Right atrium auricular region (tissue), 2 donors: ENCODE measurements around the gene MEGF10. TPM values are rescaled to one million over a fixed set of nuclear protein-coding genes. Genes with fewer than 3 reads are reported as not detected.
"Not testable (repeated sequence)": the region's sequence is repeated elsewhere in the genome, so short reads cannot be mapped to it uniquely, and the experiment has no call there.

Experiments used
- DNase-seq: peaks from one replicate; pipeline ENCODE4 v3.0.0-alpha.2; 2019; ENCODE audit warnings: low spot score
- H3K27ac ChIP-seq, 2 donors: fragments of 200-600 bp; sonication (generic); 1 replicate in 1 of 2; 2 replicates in 1 of 2; pipeline ENCODE4 v1.5.1; 2016 to 2019
- H3K27me3 ChIP-seq, 2 donors: fragments of 200-600 bp; sonication (generic); one replicate each; pipeline versions ENCODE4 v1.5.1 to v1.6.0; 2017 to 2019
- H3K36me3 ChIP-seq: fragments of 200-600 bp; sonication (generic); one replicate; pipeline ENCODE4 v1.5.1; 2016
- H3K4me1 ChIP-seq, 2 donors: fragments of 200-600 bp; sonication (generic); one replicate each; pipeline versions ENCODE4 v1.5.1 to v1.6.0; 2017 to 2019
- H3K4me3 ChIP-seq, 2 donors: fragments of 200-600 bp; sonication (generic); 1 replicate in 1 of 2; 2 replicates in 1 of 2; pipeline ENCODE4 v1.5.1; 2017 to 2019; ENCODE audit warnings: mild to moderate bottlenecking in 1 of 2, moderate library complexity in 1 of 2
- H3K9me3 ChIP-seq, 2 donors: fragments of 200-600 bp; sonication (generic); one replicate each; pipeline ENCODE4 v1.5.1; 2019
- CTCF ChIP-seq, 2 donors: fragments of 200-600 bp; sonication (generic); IDR thresholded peaks; one replicate each; pipeline ENCODE4 v1.5.1; 2019; ENCODE audit warnings: antibody characterized with exemption in 2 of 2
- total RNA-seq, 2 donors: library from RNA; depleted of rRNA; stranded (reverse); fragments of >200 nt; gene quantifications; one replicate each; pipeline ENCODE4 v1.1.0, GENCODE V29; 2016

MEGF10 gene
- 1 to 10 TPM in 1 of 2 donors, under 1 TPM in 1; 0.71 to 3.0 TPM for total RNA-seq

DNA sequence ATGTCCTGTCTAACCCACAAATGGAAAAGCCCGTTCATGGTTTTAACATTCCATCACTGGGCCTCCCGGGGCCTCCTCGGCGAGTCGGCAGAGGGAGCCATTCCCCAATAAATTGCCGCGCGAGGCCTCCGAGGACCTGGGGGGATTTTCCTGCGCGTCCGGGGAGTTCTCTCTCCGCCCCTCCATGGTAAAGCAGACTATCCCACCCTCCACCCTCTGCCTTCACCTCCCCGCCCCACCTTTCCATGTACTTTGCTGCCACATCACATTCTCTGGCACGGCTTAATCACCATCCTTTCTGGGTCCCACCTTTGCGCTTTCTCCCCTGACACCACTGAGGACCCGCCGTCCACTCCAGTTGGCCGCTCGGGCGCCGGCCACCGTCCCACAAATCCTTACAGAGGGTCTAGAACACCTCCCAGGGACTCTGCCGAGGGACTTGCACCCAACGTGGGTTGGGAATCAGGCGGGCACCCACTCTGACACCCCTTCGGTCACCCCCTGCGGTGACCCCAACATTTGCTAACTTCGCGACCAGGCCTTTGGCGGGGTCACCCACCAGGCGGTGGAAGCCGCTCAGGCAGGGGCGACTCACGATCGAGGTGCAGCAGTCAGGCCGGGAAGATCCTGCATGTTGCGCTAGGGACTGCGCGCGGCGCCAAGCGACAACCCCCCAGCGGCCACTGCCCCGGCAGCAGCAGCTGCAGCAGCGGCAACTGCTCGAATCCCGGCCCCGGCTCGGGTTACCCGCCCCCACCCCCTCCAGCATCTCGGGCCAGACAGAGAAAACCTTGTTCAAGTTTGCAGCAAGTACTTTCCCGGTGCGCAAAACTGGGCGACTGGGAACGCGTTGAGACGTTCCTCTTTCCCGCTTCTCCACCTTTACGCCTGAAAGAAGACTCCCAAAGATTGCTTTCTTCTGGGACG is at the start of gene MEGF10:
Gene MEGF10 (plus strand): TSS at position 778 of the 927 bp plus-strand sequence. CDS start 40,513 bp downstream, outside the sequence.
- Histone ChIP-seq H3K27ac (no peak within 1 kb of the TSS), H3K4me1 (peaks cover 0 to 10% of the 10 kb centered on the region in 2 donors), H3K27me3 (no peaks in the 10 kb centered on the region), H3K4me3 (peak within 1 kb of the TSS; percentile 30 to 44), H3K9me3 (peaks cover 0 to 7% of the 10 kb centered on the region in 2 donors), H3K36me3 (no peaks in the 10 kb centered on the region)
- TF ChIP-seq CTCF (IDR thresholded peaks at IDR 0.05) = peak; percentile 32 to 78
- DNase-seq = no peak

GRCh38 chr5:127243011-127243410 is 47.6 kb upstream of the MEGF10 start:
- Histone ChIP-seq H3K4me3 (no peak overlapping the region), H3K4me1 (no peaks in the 10 kb centered on the region), H3K27ac (no peak overlapping the region), H3K27me3 (no peaks in the 10 kb centered on the region), H3K36me3 (no peaks in the 10 kb centered on the region), H3K9me3 (peaks cover 0 to 5% of the 10 kb centered on the region in 2 donors)
- no peak for DNase-seq
- no peak for TF ChIP-seq CTCF (IDR thresholded peaks at IDR 0.05)

DNA sequence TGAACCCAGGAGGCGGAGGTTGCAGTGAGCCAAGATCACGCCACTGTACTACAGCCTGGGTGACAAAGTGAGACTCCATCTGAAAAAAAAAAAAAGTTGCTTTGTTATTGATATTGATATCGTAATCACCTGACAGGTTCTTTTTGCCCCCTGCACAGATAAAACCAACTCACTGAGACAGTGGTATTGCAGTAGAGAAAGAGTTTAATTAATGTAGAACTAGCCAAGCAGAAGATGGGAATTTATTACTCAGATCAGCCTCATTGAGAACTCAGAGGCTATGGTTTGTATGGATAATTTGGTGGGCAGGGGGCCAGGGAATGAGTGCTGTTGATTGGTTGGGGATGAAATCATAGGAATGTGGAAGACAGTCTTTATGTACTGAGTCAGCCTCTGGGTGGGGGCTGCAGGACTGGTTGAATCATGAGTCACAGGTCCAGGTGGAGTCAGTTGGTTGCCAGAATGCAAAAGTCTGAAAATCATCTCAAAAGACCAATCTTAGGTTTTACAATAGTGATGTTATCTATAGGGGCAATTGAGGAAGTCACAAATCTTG is 35.8 kb upstream of the MEGF10 start:
- no peak for TF ChIP-seq CTCF (IDR thresholded peaks at IDR 0.05)
- Histone ChIP-seq H3K36me3 (no peaks in the 10 kb centered on the region), H3K4me1 (no peaks in the 10 kb centered on the region), H3K27me3 (no peaks in the 10 kb centered on the region), H3K27ac (no peak overlapping the region), H3K9me3 (peaks cover under 1 to 18% of the 10 kb centered on the region in 2 donors), H3K4me3 (no peak overlapping the region)
- DNase-seq = no peak

DNA sequence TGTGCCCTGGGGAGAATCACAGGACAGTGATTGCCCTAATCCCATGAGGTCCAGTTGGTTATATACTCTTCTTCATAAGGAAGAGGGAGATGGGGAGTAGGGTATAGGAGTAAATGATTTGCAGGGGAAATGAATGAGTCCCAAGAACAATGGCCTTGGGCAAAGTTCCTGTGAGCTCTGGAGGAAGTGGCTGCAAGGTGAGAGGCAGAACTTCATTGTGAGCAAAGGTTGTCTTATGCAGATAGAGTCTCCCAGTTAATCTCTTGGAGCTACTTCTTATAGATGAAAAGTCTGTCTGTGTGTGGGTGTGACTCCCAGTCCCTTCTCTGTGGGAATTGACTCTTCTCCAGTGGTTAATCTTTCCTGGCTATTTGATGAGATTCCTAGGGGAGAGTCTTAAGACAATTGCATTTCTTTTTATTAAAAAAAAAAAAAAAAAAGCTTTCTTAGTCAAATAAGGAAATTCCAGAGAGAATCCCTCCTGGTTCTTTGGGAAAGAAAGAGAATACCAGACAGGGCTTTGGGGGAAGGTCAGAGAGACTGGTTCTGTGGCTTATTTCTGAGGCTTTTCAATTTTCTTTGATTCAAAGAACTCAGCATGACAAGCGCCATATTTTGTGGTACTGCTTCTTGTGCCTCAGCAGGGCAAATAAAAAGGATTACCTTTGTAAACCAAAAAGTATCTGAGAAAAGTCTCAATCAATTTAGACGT is 33.6 kb upstream of the MEGF10 start:
- H3K4me1 ChIP-seq = no peaks in the 10 kb centered on the region
- no peaks in the 10 kb centered on the region for H3K36me3 ChIP-seq
- no peak overlapping the region for H3K4me3 ChIP-seq
- no peak for TF ChIP-seq CTCF (IDR thresholded peaks at IDR 0.05)
- DNase-seq = no peak
- peaks cover 0 to 18% of the 10 kb centered on the region in 2 donors for H3K9me3 ChIP-seq
- H3K27ac ChIP-seq = no peak overlapping the region
- no peaks in the 10 kb centered on the region for H3K27me3 ChIP-seq

DNA sequence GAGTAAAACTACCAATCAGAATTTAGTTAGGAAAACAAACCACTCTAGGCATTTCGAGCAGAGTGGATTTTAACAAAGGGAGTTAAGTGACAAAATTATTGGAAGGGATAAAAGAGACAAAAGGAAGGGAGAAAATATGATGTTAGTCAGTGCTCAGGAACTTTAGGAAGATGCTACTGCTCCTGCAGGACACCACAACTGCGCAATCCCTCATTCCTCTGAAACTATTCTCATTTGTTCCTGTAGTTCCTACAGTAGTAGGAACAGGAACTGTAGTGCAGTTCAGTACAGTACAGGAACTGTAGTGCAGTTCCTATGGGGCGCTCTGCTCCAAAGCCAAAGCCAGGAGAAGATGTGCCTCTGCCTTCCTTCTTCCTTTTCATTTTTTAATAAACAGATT is 29.9 kb upstream of the MEGF10 start:
- Histone ChIP-seq H3K27me3 (no peaks in the 10 kb centered on the region), H3K36me3 (no peaks in the 10 kb centered on the region), H3K27ac (no peak overlapping the region), H3K4me1 (no peaks in the 10 kb centered on the region), H3K9me3 (peaks cover 0 to under 1% of the 10 kb centered on the region in 2 donors), H3K4me3 (no peak overlapping the region)
- TF ChIP-seq CTCF (IDR thresholded peaks at IDR 0.05) = no peak
- DNase-seq = no peak

- not testable (repeated sequence) for H3K27me3 ChIP-seq, H3K27ac ChIP-seq, H3K4me3 ChIP-seq, H3K36me3 ChIP-seq, H3K9me3 ChIP-seq, H3K4me1 ChIP-seq, DNase-seq
These were observed 25.1 kb upstream of the MEGF10 start for GRCh38 chr5:127265473-127265872.

DNA sequence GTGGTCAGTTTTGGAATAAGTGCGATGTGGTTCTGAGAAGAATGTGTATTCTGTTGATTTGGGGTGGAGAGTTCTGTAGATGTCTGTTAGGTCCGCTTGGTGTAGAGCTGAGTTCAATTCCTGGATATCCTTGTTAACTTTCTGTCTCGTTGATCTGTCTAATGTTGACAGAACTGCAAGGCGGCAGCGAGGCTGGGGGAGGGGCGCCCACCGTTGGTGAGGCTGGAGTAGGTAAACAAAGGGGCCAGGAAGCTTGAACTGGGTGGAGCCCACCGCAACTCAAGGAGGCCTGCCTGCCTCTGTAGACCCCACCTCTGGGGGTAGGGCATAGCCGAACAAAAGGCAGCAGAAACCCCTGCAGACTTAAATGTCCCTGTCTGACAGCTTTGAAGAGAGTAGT is 22.3 kb upstream of the MEGF10 start:
- not testable (repeated sequence) for DNase-seq, H3K4me1 ChIP-seq, H3K27ac ChIP-seq, H3K4me3 ChIP-seq, H3K36me3 ChIP-seq, H3K27me3 ChIP-seq
- peaks cover 0 to 14% of the 10 kb centered on the region in 2 donors for H3K9me3 ChIP-seq

- not testable (repeated sequence) for H3K27ac ChIP-seq, H3K4me1 ChIP-seq, H3K36me3 ChIP-seq, H3K27me3 ChIP-seq, H3K4me3 ChIP-seq, DNase-seq
- H3K9me3 ChIP-seq = peaks cover 0 to 14% of the 10 kb centered on the region in 2 donors
These were observed 19.9 kb upstream of the MEGF10 start for GRCh38 chr5:127270713-127271112.
